OCI-LY7 (cell line): ENCODE results near the gene CCDC148.

Experiments used
- EZH2phosphoT487 ChIP-seq: fragments of 200-600 bp; sonication (generic); IDR thresholded peaks from 2 replicates; pipeline ENCODE4 v1.6.1; 2018; ENCODE audit warnings: low read depth, borderline replicate concordance, mild to moderate bottlenecking, mixed run types, antibody characterized with exemption, low read length, moderate library complexity, mixed read lengths
- TF ChIP-seq, protein P1 (sequence below): fragments of 200-600 bp; sonication (generic); conservative IDR thresholded peaks from 2 replicates; pipeline ENCODE4 v1.5.1; 2014; ENCODE audit warnings: mild to moderate bottlenecking, antibody characterized with exemption, low read length, moderate library complexity, mixed read lengths

DNA sequence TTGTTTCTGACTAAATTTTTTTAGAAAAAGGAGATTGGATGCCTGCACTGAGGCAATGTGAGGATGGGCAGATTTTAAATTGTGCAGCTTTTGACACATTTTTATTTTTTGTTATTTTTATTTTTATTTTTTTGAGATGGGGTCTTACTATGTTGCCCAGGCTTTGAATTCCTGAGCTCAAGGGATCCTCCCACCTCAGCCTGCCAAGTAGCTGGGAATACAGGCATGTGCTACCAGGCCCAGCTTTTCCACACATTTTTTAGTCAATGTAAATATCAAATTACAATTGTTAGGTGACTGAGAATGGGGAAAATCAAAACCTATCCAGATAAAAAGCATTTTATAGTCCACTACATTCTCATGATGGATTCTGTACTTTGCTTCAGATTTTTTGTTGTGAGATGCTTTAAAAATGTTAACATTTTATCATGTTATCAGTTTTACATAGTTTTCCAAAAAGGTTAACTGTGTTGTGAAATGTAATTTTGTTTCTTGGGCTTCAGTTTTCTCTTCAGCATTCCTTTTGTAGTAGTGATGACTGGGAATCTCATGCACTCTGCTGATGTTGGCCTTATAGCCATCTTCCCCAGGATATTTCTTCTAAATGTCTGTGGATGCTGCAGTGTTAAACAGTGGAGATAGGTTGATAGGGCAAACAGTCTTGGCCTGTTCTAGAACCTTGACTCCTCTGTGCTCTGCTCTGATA lies 41.6 kb upstream of the CCDC148 start:
- TF ChIP-seq EZH2phosphoT487 = no peak
- TF ChIP-seq, protein P1, sequence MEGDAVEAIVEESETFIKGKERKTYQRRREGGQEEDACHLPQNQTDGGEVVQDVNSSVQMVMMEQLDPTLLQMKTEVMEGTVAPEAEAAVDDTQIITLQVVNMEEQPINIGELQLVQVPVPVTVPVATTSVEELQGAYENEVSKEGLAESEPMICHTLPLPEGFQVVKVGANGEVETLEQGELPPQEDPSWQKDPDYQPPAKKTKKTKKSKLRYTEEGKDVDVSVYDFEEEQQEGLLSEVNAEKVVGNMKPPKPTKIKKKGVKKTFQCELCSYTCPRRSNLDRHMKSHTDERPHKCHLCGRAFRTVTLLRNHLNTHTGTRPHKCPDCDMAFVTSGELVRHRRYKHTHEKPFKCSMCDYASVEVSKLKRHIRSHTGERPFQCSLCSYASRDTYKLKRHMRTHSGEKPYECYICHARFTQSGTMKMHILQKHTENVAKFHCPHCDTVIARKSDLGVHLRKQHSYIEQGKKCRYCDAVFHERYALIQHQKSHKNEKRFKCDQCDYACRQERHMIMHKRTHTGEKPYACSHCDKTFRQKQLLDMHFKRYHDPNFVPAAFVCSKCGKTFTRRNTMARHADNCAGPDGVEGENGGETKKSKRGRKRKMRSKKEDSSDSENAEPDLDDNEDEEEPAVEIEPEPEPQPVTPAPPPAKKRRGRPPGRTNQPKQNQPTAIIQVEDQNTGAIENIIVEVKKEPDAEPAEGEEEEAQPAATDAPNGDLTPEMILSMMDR = no peak
